GM18505 (cell line): ENCODE measurements around the gene GPC6.
"Not testable (repeated sequence)": the region's sequence is repeated elsewhere in the genome, so short reads cannot be mapped to it uniquely, and the experiment has no call there.

Source experiments
- ATAC-seq: cut with Tn5 transposase; IDR thresholded peaks from one replicate; pipeline ENCODE4 v1.9.1; 2021; ENCODE audit not compliant: unreplicated experiment
- POLR2A ChIP-seq: IDR thresholded peaks from 4 replicates; pipeline ENCODE4 v1.6.1; 2011; ENCODE audit warnings: borderline replicate concordance; ENCODE audit not compliant: insufficient read depth, insufficient read length; ENCODE audit errors: extremely low read depth

GPC6 gene

GRCh38 chr13:94331281-94331680, 1104.7 kb downstream of the GPC6 start:
- TF ChIP-seq POLR2A: no peak
- ATAC-seq: no peak

GRCh38 chr13:94332359-94333096, 1105.9 kb downstream of the GPC6 start:
- no peak for ATAC-seq

GRCh38 chr13:94333131-94333820, 1106.7 kb downstream of the GPC6 start:
- no peak for TF ChIP-seq POLR2A
- ATAC-seq: no peak

More at GRCh38 chr13:94332359-94333096, 1105.9 kb downstream of the GPC6 start:
- TF ChIP-seq POLR2A: no peak

GRCh38 chr13:94335761-94336526, 1109.3 kb downstream of the GPC6 start:
- TF ChIP-seq POLR2A: no peak

GRCh38 chr13:94339116-94339687, 1112.6 kb downstream of the GPC6 start:
- ATAC-seq: no peak
- no peak for TF ChIP-seq POLR2A

More at GRCh38 chr13:94335761-94336526, 1109.3 kb downstream of the GPC6 start:
- ATAC-seq: no peak

- no peak for ATAC-seq
- no peak for TF ChIP-seq POLR2A
Observed at GRCh38 chr13:94342436-94343242, 1116.0 kb downstream of the GPC6 start.

- ATAC-seq: no peak
- TF ChIP-seq POLR2A: no peak
Observed at GRCh38 chr13:94343243-94343585, 1116.6 kb downstream of the GPC6 start.

- ATAC-seq: not testable (repeated sequence)
Observed at GRCh38 chr13:94343687-94344086, 1117.1 kb downstream of the GPC6 start.

- no peak for ATAC-seq
- TF ChIP-seq POLR2A: no peak
Observed at GRCh38 chr13:94344126-94344818, 1117.7 kb downstream of the GPC6 start.

GRCh38 chr13:94345374-94346195, 1119.0 kb downstream of the GPC6 start:
- ATAC-seq: no peak

GRCh38 chr13:94346261-94347019, 1119.8 kb downstream of the GPC6 start:
- TF ChIP-seq POLR2A: no peak
- no peak for ATAC-seq

More at GRCh38 chr13:94345374-94346195, 1119.0 kb downstream of the GPC6 start:
- TF ChIP-seq POLR2A: no peak
